Activated CD4-positive, CD25-positive, alpha-beta regulatory T cell treated with anti-CD3 and anti-CD28 coated beads, Interleukin-2, amount 50 U/mL, for 16 hours (primary cell): ENCODE results near the gene CDHR5.

Experiments
- DNase-seq: peaks from one replicate; pipeline ENCODE4 v3.0.0-alpha.2; 2020; ENCODE audit warnings: low read depth, low spot score

CDHR5 gene

GRCh38 chr11:643849-644738, 19.3 kb upstream of the CDHR5 start:
- no peak for DNase-seq

- DNase-seq, result no peak
Observed at GRCh38 chr11:643366-643765, 18.6 kb upstream of the CDHR5 start.

GRCh38 chr11:641806-642370, 17.1 kb upstream of the CDHR5 start:
- DNase-seq, result no peak

- no peak for DNase-seq
Observed at GRCh38 chr11:640021-640706, 15.4 kb upstream of the CDHR5 start.

- no peak for DNase-seq
Observed at GRCh38 chr11:639332-639955, 14.7 kb upstream of the CDHR5 start.

GRCh38 chr11:638631-639331, 14.0 kb upstream of the CDHR5 start:
- no peak for DNase-seq

- no peak for DNase-seq
Observed at GRCh38 chr11:637593-638521, 13.1 kb upstream of the CDHR5 start.

GRCh38 chr11:637333-637592, 12.5 kb upstream of the CDHR5 start:
- no peak for DNase-seq

GRCh38 chr11:636511-637332, 12.0 kb upstream of the CDHR5 start, which contains the start of gene DRD4:
TSS of gene DRD4 (plus strand) at chr11:637269. CDS start at chr11:637305, 36 bp downstream.
- DNase-seq, result no peak

GRCh38 chr11:635945-636510, 11.3 kb upstream of the CDHR5 start:
- no peak for DNase-seq

- DNase-seq, result no peak
Observed at GRCh38 chr11:630871-631270, 6.1 kb upstream of the CDHR5 start.

- DNase-seq, result no peak
Observed at GRCh38 chr11:629237-629583, 4.5 kb upstream of the CDHR5 start.

- DNase-seq, result no peak
Observed at GRCh38 chr11:628056-628455, 3.3 kb upstream of the CDHR5 start.

- DNase-seq, result no peak
Observed at GRCh38 chr11:627308-627576, 2.5 kb upstream of the CDHR5 start.

GRCh38 chr11:626475-627307, 1.9 kb upstream of the CDHR5 start, which contains the start of gene SCT:
TSS of gene SCT (minus strand) at chr11:627181. CDS start at chr11:627143, 38 bp downstream.
- DNase-seq, result no peak

- DNase-seq, result no peak
Observed at GRCh38 chr11:625636-626268, 997 bp upstream of the CDHR5 start.

- DNase-seq, result no peak
Observed at GRCh38 chr11:623999-624704, 603 bp downstream of the CDHR5 start.
